ENCODE measurements around the gene CEACAM16. TPM values are rescaled to one million over a fixed set of nuclear protein-coding genes. Genes with fewer than 3 reads are reported as not detected.
"Not testable (repeated sequence)": the region's sequence is repeated elsewhere in the genome, so short reads cannot be mapped to it uniquely, and the experiment has no call there.

The CEACAM16 gene
- total and polyA plus RNA-seq, 12 donors = 0.27 to 1.4 (median 0.57) TPM; not detected in 7

DNA sequence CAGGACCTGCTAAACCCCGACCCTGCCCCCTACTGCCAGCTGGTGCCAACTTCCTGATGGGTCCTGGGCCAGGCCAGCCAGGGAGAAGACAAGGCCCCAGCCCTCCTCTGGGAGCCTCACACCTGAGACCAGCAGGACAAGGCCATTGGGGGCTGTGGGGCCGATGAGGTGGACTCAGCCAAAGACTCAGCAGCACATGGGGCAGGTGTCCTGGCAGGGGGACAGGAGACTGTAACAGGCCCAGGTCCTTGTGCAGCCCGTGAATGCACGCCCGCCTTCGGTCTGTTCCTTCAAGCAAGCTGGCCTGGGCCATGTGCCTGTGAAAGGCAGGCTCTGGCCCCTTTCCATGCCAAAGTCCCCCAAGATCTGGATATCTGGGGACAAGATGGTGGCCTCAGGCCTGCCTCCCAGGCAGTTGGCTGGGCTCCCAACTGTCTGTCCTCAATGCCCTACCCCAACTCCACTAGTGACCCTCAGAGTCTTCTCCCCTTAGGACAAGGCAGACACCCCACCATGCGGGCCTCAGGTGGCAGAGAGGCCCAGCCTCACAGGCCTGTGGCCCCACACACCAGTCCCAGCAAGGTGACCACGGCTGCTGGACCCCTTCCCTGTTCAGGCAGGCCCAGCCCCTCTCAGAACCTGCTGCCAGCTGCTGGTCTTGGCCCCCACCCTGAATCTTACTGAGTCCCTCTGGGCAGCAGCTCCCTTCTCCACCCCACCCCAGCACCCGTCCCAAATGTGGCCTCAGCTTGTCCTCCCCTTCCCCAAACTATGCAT, 15.3 kb upstream of the CEACAM16 start:
- TF ChIP-seq, protein P1, sequence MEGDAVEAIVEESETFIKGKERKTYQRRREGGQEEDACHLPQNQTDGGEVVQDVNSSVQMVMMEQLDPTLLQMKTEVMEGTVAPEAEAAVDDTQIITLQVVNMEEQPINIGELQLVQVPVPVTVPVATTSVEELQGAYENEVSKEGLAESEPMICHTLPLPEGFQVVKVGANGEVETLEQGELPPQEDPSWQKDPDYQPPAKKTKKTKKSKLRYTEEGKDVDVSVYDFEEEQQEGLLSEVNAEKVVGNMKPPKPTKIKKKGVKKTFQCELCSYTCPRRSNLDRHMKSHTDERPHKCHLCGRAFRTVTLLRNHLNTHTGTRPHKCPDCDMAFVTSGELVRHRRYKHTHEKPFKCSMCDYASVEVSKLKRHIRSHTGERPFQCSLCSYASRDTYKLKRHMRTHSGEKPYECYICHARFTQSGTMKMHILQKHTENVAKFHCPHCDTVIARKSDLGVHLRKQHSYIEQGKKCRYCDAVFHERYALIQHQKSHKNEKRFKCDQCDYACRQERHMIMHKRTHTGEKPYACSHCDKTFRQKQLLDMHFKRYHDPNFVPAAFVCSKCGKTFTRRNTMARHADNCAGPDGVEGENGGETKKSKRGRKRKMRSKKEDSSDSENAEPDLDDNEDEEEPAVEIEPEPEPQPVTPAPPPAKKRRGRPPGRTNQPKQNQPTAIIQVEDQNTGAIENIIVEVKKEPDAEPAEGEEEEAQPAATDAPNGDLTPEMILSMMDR (IDR thresholded peaks at IDR 0.05) = no peak
- TF ChIP-seq POLR2A (IDR thresholded peaks at IDR 0.05) = no peak
- intact Hi-C loops (cut with DNase I) = no loop called here
- no peak for DNase-seq
- Histone ChIP-seq H3K36me3 (replicated peaks in 1 of 2) (no peaks in the 10 kb centered on the region), H3K4me1 (replicated peaks in 1 of 2) (peaks cover 10 to 25% of the 10 kb centered on the region in 2 donors), H3K4me3 (no peak overlapping the region), H3K27ac (peak overlapping the region in 1 of 5 donors; percentile 90), H3K27me3 (no peaks in the 10 kb centered on the region), H3K9me3 (replicated peaks in 1 of 3) (no peaks in the 10 kb centered on the region)
- 55 to 76% (median 71%) methylated on average over 2 to 9 of the region's 9 CpGs for WGBS, 4 donors

DNA sequence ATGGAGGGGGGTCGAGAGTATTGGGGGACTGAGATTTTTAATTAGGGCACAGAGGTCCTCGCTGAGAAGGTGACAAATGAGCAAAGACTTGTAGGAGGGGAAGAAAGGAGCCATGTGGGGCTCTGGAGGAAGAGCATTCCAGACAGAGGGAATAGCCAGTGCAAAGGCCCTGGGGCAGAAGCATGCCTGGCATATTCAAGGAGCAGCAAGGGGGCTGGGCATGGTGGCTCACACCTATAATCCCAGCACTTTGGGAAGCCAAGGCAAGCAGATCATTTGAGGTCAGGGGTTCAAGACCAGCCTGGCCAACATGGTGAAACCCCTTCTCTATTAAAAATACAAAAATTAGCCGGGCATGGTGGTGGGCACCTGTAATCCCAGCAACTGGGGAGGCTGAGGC, 14.6 kb upstream of the CEACAM16 start:
- Histone ChIP-seq H3K27ac (peak overlapping the region in 4 of 5 donors; percentile 27 to 90 (median 70)), H3K4me1 (replicated peaks in 1 of 2) (peaks cover 12 to 25% of the 10 kb centered on the region in 2 donors)
- WGBS, 4 donors = 83 to 91% (median 90%) methylated on average over 3 of the region's 3 CpGs
- H3K27me3 ChIP-seq; intact Hi-C loops (cut with DNase I); DNase-seq; H3K9me3 ChIP-seq (replicated peaks in 1 of 3); H3K4me3 ChIP-seq; H3K36me3 ChIP-seq (replicated peaks in 1 of 2): not testable (repeated sequence)

DNA sequence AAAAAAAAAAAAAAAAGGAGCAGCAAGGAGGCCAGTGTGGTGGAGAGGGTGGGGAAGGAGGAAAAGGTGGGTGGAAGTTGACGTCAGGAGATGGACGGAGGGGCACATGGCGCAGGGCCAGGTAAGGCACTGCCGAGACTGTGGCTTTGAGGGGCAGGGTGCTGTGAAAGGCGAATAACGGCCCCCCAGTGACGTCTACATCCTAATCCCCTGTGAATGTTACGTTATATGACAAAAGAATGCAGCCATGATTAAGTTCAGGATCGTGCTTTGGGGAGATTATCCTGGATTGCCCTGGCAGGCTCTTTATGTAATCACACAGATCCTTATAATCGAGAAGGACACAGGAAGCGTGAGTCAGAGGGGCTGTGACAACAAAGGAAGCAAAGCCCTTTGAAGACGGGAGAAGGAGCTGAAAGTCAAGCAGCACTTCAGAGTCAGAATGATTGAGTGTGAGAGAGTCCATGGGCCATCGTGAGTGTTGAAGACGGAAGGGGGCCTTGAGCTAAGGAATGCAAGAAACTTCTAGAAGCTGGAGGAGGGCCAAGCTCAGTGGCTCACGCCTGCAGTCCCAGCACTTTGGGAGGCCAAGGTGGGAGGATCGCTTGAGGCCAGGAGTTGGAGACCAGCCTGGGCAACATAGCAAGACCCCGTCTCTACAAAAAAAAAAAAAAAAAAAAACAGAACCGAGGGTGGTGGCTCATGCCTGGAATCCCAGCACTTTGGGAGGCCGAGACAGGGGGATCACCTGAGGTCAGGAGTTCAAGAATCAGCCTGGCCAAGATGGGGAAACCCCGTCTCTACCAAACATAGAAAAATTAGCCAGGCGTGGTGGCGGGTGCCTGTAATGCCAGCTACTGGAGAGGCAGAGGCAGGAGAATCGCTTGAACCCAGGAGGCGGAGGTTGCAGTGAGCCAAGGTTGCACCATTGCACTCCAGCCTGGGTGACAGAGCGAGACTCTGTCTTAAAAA, 13.8 kb upstream of the CEACAM16 start:
- Histone ChIP-seq H3K27ac (peak overlapping the region; percentile 21 to 90 (median 62)), H3K4me3 (peak overlapping the region in 1 of 4 donors; percentile 6), H3K4me1 (replicated peaks in 1 of 2) (peaks cover 14 to 25% of the 10 kb centered on the region in 2 donors), H3K36me3 (replicated peaks in 1 of 2) (no peaks in the 10 kb centered on the region), H3K27me3 (no peaks in the 10 kb centered on the region), H3K9me3 (replicated peaks in 1 of 3) (no peaks in the 10 kb centered on the region)
- DNase-seq = peak; percentile 74 to 92 (median 86)
- intact Hi-C loops (cut with DNase I) = loop anchor here in 1 of 2 donors (5.0 kb wide), 1 partner anchor 37 kb away; no protein-coding TSS in a partner anchor
- WGBS, 4 donors = 22 to 26% (median 24%) methylated on average over 24 to 25 of the region's 25 CpGs
- no peak for TF ChIP-seq POLR2A (IDR thresholded peaks at IDR 0.05)

DNA sequence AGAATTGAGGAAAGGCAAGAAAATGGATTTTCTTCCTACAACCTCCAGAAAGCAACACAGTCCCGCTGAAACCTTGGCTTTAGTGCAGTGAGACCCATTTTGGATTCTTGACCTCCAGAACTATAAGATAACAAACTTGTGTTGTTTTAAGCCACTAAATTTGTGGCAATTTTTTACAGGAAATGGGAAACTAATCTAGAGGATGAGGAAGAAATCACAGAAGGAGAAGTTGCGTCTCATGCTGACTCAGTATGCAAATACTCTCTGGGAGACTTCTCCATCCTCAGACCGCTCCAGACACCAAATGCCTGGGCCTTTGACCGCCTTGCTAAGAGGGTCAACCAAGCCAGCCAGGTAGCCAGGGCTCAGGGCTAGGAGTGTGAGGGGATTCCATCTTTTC, 13.1 kb upstream of the CEACAM16 start:
- Histone ChIP-seq H3K4me3 (peak overlapping the region in 1 of 4 donors; percentile 6), H3K27ac (peak overlapping the region in 3 of 5 donors; percentile 27 to 90 (median 78)), H3K4me1 (replicated peaks in 1 of 2) (peaks cover 14 to 25% of the 10 kb centered on the region in 2 donors), H3K9me3 (replicated peaks in 1 of 3) (no peaks in the 10 kb centered on the region), H3K36me3 (replicated peaks in 1 of 2) (no peaks in the 10 kb centered on the region), H3K27me3 (no peaks in the 10 kb centered on the region)
- intact Hi-C loops (cut with DNase I) = loop anchor here in 1 of 2 donors (5.0 kb wide), 1 partner anchor 36 kb away; no protein-coding TSS in a partner anchor
- WGBS, 4 donors = 49 to 58% (median 54%) methylated on average over 4 of the region's 4 CpGs
- no peak for TF ChIP-seq POLR2A (IDR thresholded peaks at IDR 0.05)
- TF ChIP-seq, protein P1 (IDR thresholded peaks at IDR 0.05) = no peak
- DNase-seq = no peak

DNA sequence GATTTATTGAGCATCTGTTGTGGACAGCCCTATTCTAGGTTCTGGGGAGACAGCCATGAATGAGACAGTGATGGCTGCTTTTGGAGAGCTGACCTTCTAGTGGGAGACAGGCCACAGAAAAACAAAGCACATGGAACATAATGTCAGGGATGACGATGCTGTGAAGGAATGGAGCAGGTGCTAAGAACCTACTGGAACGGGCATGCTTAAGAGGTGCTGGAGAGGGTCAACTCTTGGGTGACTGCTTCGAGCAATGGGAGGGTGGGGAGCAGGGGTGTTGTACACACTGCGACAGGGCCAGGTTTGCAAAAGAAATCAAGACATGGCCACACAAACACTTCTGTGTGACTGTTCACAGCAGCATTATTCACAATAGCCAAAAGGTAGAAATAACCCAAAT, 12.1 kb upstream of the CEACAM16 start:
- H3K27me3 ChIP-seq = no peaks in the 10 kb centered on the region
- H3K4me3 ChIP-seq = no peak overlapping the region
- no peak for DNase-seq
- H3K27ac ChIP-seq = peak overlapping the region in 1 of 5 donors; percentile 37
- TF ChIP-seq, protein P1 (IDR thresholded peaks at IDR 0.05) = no peak
- 77 to 84% (median 79%) methylated on average over 4 of the region's 4 CpGs for WGBS, 4 donors
- H3K9me3 ChIP-seq (replicated peaks in 1 of 3) = no peaks in the 10 kb centered on the region
- intact Hi-C loops (cut with DNase I) = loop anchor here in 1 of 2 donors (5.0 kb wide), 1 partner anchor 35 kb away; no protein-coding TSS in a partner anchor
- peaks cover 20 to 31% of the 10 kb centered on the region in 2 donors for H3K4me1 ChIP-seq (replicated peaks in 1 of 2)
- no peaks in the 10 kb centered on the region for H3K36me3 ChIP-seq (replicated peaks in 1 of 2)
